HEK293T (cell line): ENCODE data around the gene PDCD1LG2.

Experiments used
- BHLHE40 ChIP-seq: fragments of 450-650 bp; IDR thresholded peaks from 2 replicates; pipeline ENCODE4 v1.6.1; 2016; ENCODE audit warnings: mild to moderate bottlenecking, moderate library complexity, borderline replicate concordance
- CTBP1 ChIP-seq: fragments of 450-650 bp; IDR thresholded peaks from 2 replicates; pipeline ENCODE4 v1.6.1; 2016; ENCODE audit warnings: borderline replicate concordance
- ELF4 ChIP-seq: fragments of 450-650 bp; IDR thresholded peaks from 2 replicates; pipeline ENCODE4 v1.6.1; 2017; ENCODE audit warnings: antibody characterized with exemption
- FOXK2 ChIP-seq: fragments of 450-650 bp; IDR thresholded peaks from 2 replicates; pipeline ENCODE4 v1.6.1; 2016; ENCODE audit warnings: mild to moderate bottlenecking
- FOXM1 ChIP-seq: fragments of 450-650 bp; IDR thresholded peaks from 2 replicates; pipeline ENCODE4 v1.6.1; 2017; ENCODE audit warnings: mild to moderate bottlenecking, borderline replicate concordance
- L3MBTL2 ChIP-seq: fragments of 450-650 bp; conservative IDR thresholded peaks from 2 replicates; pipeline ENCODE4 v1.6.1; 2016; ENCODE audit warnings: mild to moderate bottlenecking
- LEF1 ChIP-seq: fragments of 450-650 bp; IDR thresholded peaks from 2 replicates; pipeline ENCODE4 v1.6.1; 2017; ENCODE audit warnings: mild to moderate bottlenecking, borderline replicate concordance
- NFRKB ChIP-seq: fragments of 450-650 bp; IDR thresholded peaks from 2 replicates; pipeline ENCODE4 v1.6.1; 2016; ENCODE audit warnings: mild to moderate bottlenecking, moderate library complexity
- SP1 ChIP-seq: fragments of 450-650 bp; IDR thresholded peaks from 2 replicates; pipeline ENCODE4 v1.6.1; 2017
- SUZ12 ChIP-seq: fragments of 450-650 bp; IDR thresholded peaks from 2 replicates; pipeline ENCODE4 v1.6.1; 2016; ENCODE audit warnings: mild to moderate bottlenecking
- TARDBP ChIP-seq: fragments of 450-650 bp; IDR thresholded peaks from 2 replicates; pipeline ENCODE4 v1.6.1; 2016
- ZNF384 ChIP-seq: fragments of 450-650 bp; IDR thresholded peaks from 2 replicates; pipeline ENCODE4 v1.6.1; 2016

DNA sequence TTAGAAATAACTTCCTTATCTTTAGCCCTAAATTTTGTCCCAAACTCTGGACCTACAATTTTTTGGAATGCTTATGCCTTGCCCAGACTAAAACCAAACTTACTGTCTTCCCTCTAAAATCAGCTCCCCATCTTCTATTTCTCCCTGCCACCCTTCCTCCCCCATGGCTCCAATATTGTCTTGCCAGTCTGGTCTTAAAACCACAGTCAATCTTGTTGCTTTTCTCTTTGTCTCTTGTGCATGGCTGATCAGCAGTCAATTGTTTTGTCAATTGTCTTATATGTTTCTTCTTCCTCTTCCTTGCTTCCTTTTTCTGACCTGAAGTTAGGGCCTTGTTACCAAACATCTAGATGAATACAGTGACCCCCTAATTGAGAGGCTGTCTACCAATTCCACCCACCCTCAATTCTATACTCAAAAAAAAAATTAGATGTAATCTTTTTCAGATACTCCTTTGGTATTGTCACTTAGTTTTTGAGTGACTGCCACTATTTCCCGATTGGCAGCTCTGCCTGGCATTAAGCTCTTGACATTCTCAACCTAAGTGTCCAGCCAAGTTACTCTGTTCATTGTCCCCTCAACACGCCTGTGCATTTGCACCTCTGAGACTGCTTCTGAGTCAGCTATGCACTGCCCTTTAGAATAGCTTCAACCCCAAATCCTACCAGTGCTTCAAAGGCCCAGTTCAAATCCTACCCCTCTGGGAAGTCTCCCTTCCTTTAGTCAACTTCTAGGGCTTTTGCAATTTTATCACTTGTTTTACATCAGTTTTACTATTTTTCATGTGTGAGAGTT lies 2.5 kb downstream of the PDCD1LG2 start:
- TF ChIP-seq ZNF384: no peak
- no peak for TF ChIP-seq FOXM1
- no peak for TF ChIP-seq ELF4
- TF ChIP-seq CTBP1: no peak
- no peak for TF ChIP-seq LEF1
- no peak for TF ChIP-seq SUZ12
- TF ChIP-seq BHLHE40: no peak
- no peak for TF ChIP-seq L3MBTL2
- TF ChIP-seq TARDBP: no peak
- TF ChIP-seq FOXK2: no peak
- no peak for TF ChIP-seq SP1
- TF ChIP-seq NFRKB: no peak
